DMS 273 (cell line): ENCODE results near the gene ADTRP.

Experiments
- DNase-seq: peaks from one replicate; lab custom pipeline; 2025; ENCODE audit not compliant: unreplicated experiment; lab: John Stamatoyannopoulos, UW

The ADTRP gene, protein sequence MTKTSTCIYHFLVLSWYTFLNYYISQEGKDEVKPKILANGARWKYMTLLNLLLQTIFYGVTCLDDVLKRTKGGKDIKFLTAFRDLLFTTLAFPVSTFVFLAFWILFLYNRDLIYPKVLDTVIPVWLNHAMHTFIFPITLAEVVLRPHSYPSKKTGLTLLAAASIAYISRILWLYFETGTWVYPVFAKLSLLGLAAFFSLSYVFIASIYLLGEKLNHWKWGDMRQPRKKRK

DNA sequence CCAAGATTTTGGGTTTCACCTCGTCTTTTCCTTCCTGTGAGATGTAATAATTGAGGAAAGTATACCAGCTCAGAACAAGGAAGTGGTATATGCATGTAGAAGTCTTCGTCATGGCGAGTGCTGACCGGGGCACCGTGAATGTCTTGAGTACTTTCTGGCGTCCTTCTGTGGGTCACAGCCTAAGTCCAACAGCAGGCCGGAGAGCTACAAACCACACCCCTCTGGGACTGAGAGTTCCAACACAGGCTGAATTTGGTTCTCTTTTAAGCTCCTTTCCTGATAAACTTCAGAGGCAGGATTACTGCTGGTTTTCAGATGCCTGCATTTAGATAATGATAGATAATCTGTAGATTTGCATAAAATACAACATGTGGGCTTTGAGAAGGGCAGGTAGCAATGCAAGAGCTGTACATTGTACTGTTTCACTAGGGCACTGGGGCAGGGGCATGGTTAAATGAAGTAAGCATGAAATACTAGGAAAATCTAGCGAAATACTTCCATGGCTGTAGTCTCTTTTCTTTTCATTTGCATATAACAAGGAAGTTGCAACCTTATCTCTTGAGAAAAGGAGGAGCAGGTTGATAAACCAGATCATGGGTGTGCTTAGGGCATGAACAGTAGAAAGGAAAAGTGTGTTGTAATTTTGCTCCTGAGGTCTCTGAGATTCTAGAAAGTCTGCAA lies at the start of gene ADTRP:
Gene ADTRP (minus strand): TSS at position 156 of the 681 bp plus-strand sequence. CDS start 44 bp downstream, at position 112.
- no peak for DNase-seq

DNA sequence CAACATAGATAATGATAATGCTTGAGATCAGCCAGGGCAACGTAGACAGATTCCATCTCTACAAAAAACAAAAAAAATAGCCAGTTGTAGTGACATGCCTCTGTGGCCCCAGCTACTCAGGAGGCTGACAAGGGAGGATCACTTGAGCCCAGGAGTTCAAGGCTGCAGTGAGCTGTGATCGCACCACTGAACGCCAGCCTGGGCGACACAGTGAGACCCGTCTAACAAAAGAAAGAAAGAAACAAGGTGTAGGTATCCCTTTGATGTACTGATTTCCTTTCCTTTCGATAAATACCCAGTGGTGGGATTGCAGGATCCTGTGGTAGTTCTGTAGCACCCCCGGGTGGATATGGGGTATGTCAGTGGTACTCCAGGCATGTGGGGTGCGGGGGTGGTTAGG lies 48.2 kb upstream of the ADTRP start:
- DNase-seq: no peak

DNA sequence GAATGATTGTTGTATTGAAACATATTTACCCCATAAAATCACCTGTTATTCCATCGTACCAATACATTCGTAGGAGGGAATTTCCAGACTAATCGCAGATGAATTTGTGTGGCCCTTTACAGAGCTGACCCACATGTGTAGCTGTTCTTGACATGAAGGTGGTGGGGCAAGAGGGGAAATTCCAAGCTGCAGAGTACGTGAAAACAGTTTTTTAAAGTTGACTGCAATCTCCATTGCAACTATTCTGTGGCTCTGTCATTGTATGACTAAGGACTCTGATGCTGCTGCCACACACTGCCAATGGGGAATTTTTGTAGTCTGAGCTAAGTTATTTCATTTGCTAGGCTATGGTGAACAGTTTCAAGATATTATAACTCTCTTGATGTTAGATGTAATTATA lies 46.4 kb upstream of the ADTRP start:
- no peak for DNase-seq

DNA sequence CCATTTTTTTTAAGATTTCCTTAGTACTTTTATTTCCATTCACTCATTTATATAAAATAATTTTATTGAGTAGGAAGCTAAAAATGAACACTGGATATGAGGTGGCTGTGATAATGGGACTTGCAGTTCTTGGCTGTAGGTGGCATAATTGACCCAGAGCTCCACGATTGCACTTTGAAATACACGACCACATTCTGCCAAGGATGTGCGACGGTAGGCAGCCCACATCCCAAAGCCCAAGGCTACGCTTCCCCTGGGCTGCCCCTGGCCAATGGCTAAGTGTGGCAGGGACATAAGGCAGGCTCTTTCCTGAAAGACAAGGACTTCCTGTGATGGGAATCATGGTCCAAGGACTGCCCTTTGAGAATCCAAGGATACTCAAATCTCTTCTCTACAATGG lies 43.7 kb upstream of the ADTRP start:
- no peak for DNase-seq

DNA sequence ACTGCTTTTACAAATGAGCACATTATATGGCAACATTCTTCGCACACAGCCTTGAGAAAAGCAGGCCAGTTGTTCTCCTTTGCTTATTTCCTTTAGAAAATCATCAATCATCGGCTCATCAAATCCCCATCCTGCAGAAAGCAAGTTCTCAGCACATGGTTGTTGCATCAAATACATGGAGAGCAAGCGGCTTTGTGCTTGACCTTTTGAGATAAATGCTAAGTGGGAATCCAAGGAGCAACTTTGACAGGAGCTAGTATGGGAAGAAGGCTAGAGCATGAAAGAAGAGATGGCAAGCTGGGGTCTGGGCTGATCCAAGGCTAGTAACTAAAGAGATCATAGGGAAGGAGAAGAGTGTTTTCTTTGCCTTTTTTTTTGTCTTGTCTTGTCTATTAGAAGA lies 43.2 kb upstream of the ADTRP start:
- DNase-seq: no peak

DNA sequence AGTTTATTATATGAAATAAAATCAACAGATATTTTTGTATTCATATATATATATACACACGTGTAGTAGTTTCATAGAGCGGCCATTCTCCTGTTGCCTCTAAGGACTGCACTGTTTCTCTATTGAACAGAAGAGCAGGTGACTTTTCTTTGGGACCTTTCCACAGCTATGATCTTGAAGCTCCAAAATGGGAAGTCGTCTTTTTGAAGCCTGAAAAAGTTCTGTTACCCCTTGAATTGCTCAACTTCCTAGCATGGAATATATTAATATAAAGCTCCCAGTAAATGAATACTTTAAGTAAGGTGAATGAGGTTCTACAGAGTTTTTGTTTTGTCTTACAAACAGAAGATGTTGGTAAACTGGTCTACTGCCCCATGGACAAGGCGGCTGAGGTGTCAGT lies 42.2 kb upstream of the ADTRP start:
- no peak for DNase-seq

DNA sequence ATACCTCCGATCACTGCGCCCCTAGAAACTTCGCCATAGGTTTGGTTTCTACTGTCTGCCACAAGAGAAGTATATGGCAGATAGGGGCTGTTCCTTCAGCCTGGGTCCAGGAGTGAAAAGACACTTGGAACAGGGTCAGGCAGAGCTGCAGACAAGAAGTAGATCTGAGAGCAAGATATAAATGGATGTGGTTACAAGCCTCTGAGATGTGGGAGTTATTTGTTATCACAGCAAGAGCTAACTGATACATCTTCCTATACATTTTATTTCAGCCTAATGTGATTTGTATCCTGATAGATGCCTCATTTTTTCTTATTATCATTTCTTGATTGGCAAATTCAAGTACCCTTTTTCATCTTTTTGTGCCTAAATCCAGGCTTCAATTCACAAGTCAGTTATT lies 40.9 kb upstream of the ADTRP start:
- no peak for DNase-seq

DNA sequence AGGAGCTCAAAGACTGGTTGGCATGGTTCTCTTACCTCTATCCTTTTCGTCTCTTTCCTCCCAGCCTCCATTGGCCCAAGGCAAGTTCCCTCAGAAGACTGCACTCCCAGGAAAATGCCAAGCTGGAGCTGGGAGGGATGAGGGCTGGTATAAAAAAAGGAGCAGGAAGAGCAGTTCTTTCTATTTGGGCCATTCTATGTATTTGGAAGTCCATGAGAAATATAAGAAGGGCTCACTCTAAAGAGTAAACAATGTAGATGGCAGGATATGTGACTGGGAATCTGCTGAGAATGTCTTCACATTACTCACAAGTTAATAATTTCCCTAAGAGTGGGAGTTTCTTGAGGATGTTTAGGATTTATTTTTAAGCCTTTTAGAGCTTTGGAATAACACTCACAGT lies 36.6 kb upstream of the ADTRP start:
- no peak for DNase-seq

DNA sequence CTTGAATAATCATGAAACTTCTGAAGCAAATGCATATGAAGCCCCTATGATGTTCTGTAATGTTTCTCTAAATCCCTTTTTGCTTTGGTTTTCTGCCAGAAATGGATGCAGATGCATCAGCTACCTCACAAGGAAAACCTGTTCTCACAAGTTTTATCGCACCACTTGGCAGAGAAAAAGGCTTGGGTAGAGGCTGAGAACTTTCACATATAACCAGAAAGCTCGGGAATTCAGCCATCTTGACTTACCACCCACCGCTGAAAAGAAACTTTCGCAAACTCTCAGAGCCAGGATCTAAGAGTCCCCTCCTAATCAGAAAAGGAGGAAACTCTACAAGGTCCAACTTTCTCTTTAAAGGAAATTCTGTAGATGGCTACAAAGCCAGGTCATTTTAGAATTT lies 36.2 kb upstream of the ADTRP start:
- DNase-seq: no peak

DNA sequence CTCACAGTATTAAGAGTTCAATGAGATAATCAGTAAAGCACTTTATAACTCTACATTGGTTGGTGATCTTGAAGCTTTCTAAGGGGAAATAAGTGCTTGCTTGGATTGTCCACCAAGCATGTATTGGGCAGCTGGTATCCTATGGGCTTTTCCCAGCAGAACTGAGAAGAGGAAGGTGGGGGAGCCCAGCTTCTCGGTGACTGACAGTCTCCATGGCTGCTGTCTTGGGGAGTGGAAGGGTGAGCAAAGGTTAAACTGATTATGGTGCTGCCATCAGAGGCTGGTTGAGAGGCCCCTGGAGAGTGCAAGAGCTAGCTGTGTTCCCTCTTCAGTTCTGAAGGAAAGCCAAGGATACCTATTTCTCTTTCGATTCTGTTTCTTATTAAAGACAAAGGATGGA lies 35.5 kb upstream of the ADTRP start:
- no peak for DNase-seq

DNA sequence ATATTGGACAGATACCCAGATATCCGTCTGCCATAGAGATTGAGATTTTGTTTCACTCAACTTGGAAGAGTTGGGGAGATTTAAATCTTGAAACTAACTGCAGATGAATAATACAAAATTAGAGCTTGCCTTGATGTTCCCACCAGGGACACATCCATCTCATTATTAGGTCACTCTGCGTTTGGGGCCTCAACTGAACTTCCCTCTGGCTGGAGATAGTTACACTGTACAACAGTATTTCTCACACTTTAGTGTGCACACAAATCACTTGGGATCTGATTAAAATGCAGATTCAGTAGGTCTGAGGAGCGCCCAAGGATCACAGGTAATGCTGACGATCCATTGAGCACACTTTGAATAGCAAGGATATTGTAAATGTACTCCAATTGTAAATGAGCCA lies 35.0 kb upstream of the ADTRP start:
- no peak for DNase-seq

DNA sequence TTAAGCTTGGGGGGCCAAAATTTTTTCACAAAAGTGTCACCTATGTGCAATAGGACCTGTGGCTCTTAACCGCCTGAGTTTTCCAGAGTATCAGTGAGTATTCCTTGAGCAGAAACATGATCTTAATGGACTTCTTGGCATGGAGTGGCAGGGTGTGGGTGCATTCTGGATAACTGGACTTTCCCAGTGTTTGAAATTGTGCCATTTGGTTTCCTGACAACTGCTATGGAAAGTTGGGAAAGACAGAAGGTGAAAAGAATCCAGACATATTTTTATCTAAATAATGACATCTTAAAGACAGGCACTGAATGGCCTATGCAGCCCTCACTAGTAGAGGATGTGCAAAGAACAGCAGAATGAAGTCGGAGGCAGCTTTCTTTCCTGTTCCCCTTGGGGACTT lies 34.3 kb upstream of the ADTRP start:
- DNase-seq: no peak

DNA sequence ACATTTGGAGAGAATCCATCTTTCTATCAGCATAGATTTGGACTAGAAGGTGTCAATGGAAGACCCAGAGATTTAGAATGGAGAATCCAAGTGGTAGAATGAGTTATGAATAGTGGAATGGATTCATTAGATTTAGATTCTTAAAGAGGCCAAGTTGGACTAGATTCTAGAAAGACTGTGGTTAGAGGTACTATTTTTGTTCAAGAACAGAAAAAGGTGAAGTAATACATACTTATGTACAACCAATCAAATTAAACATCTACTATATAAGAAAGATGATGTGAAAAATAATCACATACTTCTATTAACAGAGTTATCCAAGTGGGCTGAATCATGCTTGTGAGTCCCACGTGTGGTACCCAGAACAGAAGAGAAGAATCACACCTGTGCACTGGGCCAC lies 33.8 kb upstream of the ADTRP start:
- no peak for DNase-seq

DNA sequence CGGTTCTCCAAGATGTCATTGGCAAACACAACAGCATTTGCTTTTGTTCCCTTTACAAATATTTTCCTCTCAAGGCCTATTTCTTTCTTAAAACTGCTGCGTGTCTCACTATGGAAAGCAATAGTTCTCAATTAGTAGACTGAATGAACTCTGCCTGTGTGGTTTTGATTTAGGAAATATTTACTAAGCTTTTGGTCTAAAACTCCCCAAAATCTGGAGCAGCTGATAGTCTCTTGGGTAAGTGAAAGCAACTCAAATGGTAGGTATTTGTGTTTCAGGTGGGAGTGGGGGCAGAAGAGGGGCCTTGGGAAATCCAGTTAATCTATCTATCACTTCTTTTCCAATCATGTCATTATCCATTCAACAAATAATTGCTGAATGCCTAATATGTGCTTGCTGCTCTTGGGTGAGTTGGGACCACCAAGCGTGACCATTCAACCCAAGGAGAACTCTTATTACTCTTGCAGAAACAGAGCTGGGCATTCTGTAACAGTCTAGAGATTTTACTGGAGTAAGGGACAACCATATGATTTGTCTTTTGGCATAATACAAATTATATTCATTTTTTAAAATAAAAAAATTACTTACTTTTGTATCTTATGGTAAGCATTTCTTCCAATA lies 33.2 kb upstream of the ADTRP start:
- DNase-seq: no peak

DNA sequence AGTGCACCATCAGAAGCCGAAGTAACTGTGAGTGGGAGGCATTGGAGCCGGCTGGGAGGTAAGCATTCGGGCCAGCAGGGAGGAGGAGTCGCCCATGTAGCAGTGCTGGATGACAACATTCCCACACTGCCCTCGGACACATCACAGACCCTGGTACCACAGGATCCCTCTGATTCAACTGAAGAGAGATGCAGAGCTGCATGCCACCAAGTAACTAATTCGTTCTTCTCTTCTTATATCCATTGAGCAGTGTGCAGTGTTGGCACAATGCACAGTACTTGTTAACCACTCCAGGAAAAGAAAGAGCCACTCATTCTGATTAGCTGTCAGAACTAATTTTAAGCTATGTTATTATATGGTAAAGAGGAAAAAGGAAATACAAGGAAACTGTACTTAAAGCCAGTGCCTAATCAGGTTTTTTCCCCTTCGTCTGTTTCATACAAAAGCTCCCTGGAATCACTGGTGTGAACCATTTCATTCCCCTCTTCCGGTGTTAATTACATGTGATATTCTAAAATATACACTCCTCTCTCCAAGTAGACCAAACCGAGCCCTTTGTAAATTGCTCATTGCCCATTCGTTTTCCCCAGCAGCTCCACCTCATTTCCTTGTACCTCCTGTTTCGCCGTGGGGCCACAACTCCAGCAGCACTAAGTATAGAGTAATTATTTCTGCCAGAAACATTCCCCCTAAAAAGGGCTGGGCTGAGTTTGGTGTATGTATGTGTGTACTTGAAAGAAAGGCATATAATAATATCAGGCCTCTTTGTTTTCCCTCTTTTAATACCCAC lies 32.4 kb upstream of the ADTRP start:
- DNase-seq: no peak

DNA sequence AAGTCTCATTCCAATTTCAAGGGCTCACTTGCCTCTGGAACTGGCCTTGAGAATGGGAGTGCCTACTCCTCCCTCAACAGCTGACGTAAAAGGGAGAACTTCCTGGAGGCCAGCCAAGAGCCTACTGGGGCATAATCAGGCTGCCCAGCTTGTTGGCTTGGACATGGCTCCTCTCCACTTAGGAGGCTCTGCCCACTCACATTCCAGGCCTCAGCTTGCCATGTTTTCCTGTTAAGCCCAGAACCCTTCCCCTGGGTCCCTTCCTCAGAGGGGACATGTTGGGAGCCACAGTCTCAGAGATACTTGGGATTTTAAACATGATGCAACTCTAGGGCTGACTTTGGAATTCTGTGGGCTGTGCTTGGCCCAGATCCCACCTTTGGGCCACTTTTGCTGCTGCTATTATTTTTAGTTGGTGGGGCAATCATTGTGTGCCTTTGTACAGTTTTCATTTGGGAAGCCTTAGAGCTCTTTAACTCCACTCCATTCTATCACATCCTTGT lies 31.5 kb upstream of the ADTRP start:
- peak; percentile 53 for DNase-seq

DNA sequence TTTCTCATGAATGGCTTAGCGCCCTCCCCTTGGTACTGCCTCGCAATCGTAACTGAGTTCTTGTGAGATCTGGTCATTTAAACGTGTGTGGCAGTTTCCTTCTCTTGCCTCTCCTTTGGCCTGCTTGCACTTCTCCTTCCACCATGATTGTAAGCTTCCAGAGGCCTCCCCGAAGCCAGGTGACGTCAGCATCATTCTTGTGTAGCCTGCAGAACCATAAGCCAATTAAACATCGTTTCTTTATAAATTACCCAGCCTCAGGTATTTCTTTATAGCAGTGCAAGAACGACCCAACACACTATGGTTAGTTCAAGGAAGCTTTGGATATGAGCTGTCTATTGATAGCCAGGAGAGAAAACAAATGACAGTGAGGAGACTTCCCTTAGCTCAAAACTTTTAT lies 29.5 kb upstream of the ADTRP start:
- DNase-seq: no peak

DNA sequence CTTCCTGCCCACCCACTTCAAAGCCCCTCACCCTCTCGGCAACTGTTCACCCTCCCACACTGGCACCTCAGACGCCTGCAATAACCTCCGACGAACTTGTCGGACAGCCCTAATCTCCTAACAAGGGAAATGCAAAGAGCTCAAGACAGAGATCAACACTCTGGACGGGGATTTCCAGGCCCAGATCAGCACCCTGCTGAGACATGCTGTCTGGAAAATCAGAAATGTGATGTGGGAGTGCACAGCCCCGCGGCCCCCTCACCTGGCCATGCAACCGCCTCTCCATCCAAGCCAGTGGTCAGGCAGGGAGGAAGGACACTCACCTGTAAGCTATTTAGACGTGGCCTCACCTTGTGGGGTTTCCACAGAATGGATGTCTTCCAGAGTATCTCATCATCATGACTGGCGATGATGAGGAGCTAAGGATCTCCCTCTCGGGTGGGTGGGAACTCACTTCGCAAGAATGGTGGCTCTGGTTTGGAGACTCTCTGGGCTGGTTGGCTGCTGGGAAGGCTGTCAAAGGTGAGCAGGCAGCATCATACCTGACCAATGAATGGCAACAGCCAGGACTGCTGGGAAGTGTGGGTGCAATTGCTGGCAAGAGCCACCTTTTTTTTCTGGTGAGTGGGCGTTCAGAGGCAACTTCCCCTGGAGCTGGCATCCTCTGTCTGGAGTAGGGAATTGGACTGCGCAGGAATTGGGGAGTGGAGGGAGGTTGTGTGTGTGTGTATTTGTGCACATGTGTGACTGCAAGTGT lies 28.1 kb upstream of the ADTRP start:
- no peak for DNase-seq

DNA sequence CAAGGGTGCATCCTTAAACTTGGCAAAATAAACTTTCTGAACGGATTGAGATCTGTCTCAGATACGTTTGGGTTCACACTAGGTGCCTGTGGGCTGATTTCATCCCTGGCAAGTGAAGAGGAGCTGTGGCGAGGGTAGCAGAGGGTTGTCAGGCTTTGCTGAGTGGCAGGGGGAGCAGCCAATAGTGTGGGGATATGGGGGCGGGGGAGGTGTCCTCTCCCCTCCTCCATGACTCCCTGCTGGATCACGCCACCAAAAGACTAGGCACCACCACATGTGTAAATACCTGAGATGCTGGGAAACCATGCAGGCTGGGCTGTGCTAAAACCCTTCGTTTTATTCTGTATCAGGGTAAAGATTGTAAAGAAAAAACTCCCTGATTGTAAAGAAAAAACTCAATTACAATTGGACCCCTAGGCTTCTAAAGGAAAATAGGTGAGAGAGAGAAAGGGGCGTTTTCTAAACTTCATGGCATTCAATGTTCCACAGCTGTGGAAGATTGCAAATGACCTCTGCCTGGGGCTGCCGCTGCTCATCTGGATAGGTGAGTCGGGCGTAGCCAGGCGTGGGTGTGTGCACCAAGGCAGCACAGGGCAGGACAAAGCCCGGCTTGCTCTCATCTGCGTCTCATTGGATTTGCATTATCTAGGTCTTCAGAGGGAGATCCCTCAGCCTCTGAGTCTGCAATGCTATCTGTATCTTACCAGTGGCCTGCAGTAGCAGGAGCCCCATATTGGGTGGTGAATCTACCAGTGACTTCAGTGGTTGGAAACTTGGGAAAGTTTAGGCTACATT lies 26.9 kb upstream of the ADTRP start:
- DNase-seq: no peak

DNA sequence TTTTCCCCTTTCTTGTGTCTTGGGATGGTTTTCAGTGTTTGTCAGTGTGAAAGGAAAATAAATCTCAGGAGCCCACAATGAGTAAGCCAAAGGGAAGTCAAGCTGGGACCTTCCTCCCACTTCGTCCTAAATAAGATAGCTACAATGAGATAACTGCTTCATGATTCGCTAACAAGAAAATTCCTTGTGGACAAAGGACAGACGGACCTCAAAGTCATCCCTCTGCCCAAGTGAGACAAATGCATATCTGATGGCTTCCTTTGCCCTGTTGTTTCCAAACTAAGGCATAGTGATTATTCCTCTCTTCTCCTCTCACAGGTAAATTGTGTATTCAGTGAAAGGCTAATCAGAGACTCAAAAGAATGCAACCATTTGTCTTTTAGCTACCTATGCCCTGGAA lies 26.1 kb upstream of the ADTRP start:
- DNase-seq: no peak
